WI38 (cell line): ENCODE results near the gene OBP2A.
A peak's percentile ranks its signal among the peaks of the same experiment; 100 is the strongest.

Source experiments
- H3K4me3 ChIP-seq: 2 replicates; pipeline ENCODE4 v1.5.1; 2011; ENCODE audit warnings: low read depth, mild to moderate bottlenecking, control low read depth, low read length
- TF ChIP-seq, protein P1 (sequence below): IDR thresholded peaks from 2 replicates; pipeline ENCODE4 v1.5.1; 2012; ENCODE audit warnings: low read depth, mild to moderate bottlenecking, control low read depth, low read length

The OBP2A gene

DNA sequence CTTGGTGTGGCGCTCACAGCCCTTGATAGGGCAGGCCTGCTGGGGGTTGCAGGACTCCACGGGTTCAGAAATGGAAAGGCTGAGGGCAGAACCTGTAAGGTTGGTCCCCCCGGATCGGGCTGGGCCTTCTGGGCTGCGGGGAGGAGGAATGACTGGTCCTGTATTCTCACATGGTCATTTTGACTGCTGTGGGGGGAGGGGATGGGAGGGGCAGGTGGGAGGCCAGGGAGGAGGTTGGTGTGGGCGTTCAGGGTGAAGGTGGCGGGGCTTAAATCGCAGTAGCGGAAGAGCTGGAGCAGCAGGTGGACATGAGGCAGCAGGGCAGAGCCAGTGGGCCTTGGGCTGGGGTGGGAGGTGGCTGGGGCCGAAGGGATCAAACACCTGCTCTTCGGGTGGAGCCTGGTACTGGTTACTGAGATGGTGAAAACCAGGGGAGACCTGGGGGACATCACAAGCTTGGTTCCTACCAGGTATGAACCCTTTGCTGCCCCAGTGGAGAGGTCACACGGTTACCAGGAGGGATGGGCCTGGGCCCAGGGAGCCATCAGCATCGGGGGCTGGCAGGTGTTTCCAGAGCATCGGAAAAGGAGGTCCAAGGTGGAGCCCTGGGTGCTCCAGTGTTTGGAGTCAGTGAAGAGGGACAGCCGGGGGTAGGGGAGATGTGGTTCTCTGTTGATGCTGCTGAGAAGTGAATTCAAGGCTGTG is 43.6 kb upstream of the OBP2A start:
- no peak overlapping the region for H3K4me3 ChIP-seq
- TF ChIP-seq, protein P1, sequence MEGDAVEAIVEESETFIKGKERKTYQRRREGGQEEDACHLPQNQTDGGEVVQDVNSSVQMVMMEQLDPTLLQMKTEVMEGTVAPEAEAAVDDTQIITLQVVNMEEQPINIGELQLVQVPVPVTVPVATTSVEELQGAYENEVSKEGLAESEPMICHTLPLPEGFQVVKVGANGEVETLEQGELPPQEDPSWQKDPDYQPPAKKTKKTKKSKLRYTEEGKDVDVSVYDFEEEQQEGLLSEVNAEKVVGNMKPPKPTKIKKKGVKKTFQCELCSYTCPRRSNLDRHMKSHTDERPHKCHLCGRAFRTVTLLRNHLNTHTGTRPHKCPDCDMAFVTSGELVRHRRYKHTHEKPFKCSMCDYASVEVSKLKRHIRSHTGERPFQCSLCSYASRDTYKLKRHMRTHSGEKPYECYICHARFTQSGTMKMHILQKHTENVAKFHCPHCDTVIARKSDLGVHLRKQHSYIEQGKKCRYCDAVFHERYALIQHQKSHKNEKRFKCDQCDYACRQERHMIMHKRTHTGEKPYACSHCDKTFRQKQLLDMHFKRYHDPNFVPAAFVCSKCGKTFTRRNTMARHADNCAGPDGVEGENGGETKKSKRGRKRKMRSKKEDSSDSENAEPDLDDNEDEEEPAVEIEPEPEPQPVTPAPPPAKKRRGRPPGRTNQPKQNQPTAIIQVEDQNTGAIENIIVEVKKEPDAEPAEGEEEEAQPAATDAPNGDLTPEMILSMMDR: no peak

DNA sequence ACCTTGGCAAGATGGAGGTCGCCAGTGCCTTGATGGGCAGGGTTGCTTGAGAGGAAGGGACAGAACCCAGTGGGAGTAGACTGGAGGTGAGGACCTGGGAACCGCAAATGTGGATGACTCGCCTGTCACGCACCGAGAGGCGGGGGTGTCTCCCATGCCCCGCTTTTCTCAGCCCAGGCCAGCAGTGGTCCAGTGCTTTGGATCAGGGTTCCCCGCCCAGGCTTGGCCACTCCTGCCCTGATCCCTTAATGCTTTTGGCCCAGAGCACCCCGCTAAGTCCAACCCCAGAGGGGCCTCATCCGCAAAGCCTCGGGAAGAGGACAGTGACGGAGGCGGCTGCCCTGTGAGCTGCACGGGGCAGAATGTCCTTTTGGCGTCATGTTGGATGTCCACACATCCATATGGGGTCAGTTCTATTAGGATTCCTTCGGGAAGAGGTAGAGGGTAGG is 43.0 kb upstream of the OBP2A start:
- TF ChIP-seq, protein P1: no peak
- no peak overlapping the region for H3K4me3 ChIP-seq

DNA sequence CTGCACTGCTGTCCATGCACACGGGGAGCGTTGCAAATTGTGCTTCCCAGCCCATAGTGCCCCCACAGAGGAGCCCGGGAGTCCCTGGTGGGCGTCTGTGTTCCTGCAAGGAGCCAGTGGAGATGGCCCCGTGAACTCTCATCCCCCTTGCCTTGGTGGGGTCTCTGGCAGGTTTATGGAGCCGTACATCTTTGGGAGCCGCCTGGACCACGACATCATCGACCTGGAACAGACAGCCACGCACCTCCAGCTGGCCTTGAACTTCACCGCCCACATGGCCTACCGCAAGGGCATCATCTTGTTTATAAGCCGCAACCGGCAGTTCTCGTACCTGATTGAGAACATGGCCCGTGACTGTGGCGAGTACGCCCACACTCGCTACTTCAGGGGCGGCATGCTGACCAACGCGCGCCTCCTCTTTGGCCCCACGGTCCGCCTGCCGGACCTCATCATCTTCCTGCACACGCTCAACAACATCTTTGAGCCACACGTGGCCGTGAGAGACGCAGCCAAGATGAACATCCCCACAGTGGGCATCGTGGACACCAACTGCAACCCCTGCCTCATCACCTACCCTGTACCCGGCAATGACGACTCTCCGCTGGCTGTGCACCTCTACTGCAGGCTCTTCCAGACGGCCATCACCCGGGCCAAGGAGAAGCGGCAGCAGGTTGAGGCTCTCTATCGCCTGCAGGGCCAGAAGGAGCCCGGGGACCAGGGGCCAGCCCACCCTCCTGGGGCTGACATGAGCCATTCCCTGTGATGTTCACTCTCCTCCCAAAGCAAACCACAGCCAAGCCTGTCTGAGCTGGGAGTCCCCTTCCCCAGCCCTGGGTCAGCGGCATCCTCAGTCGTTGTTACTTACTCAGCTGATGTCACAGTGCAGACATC is 42.3 kb upstream of the OBP2A start:
- H3K4me3 ChIP-seq: no peak overlapping the region
- TF ChIP-seq, protein P1: no peak

DNA sequence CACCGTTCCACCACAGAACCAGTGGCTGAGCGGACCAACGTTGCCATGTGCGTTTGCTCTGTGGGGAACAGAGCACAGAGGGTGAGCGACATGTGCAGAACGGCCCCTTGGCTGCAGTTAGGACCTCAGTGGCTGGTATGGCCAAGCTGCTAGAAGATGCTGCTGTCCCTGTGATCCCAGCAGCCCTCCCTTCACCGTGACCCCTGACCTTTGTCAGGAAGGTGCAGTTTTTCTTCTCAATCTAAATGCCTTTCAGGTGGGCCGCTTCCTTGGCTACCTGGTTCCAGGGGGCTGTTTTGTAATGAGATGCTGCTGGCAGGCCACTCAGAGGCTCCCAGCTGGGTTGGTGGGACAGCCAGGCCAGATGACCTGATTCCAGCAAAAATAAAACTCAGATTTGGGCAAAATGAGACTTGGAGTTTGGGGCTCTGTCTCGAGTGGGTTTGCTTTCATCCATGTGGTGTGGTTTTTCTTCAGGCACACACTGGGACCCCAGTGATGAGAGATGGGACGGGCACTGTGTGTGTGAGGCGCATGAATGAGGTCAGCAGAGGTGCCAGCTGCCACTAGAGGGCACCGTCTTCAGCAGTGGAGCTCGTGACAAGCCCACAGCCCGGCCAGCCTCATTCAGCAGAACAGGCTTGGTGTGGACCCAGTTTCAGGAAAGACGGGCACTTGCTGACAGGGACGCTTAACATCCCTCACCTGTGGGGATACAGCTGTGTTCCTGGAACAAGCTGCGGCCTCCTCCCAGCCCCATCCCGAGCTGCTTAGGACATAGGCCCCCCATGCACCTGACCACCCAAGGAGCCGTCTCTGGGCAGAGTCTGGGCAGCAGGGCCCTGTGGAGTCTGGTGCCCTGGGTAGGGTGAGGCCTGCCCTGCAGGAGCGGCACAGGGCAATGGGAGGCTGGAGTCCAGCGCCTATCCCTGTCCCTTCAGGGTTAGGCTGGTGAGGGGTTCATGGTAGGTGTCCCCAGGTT is 41.4 kb upstream of the OBP2A start:
- H3K4me3 ChIP-seq: no peak overlapping the region
- TF ChIP-seq, protein P1: peak; percentile 63

DNA sequence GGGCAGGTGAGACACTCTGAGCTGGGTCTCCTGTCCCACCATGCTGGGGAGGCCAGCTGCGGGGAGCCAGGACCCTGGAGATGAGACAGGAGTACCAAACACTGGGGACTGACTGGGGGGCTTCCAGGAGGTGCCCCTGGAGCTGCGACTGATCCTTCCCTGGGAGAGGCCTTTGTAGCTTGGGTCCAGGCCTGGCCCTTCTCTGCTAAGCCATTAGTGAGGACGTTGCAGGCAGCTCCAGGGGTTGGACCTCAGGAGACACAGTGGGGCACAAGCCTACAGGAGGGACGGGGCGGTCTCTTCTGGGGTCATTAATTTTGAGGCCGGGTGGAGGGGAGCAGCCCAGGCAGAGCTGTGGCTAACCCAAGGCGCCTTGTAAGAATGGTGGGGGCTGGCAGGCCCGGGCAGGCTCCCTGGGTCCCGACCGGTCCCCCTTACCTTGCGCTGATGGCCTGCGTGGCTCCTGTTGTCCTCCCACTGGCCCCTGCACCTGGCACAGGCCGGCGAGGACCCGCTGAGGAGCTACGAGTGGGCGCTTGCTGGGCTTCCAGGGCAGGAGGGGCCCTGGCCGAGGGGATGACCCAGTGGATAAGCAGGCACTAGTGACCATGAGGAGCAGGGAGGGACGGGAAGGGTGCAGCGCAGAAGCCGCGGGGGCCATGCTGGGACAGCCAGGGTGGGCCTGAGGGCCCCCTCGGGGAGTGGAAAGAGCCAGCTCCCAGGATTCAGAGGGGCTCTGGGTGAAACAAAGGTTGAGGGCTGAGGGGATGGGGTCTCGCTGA is 40.3 kb upstream of the OBP2A start:
- TF ChIP-seq, protein P1: no peak
- H3K4me3 ChIP-seq: no peak overlapping the region

DNA sequence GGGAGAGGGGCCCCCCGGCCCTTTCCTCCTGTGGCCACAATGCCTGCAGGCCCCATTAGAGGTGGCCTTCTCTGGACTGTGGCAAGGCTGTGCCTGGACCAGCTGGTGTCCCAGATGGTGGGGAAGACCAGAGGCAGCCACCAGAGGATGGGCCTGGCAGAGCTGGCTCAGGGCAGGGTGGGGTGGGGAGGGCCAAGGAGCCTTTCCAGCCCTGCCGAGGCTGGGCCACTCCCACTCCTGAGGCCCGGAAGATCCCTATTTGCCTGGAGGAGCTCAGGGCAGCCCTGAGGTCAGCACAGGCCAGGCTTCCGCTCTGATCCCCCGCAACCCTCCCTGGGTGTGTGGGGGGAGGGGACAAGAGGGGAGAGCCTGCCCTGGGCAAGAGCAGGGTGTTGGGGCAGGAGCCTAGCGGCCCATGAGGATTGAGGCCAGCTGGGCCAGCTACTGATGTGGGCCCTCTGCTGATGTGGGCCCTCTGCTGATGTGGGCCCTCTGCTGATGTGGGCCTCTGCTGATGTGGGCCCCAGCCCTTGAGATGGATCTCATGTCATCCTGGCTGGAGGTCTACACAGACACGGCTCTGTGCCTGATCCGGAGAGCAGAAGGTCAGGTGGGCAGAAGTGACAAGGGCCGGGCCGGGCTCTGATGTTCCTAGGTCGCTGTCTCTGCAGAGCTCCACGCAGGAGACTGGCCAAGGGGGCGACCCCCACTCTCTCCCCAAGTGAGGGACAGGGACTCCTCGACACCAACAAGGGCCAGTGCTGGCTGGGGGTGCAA is 39.4 kb upstream of the OBP2A start:
- no peak overlapping the region for H3K4me3 ChIP-seq
- TF ChIP-seq, protein P1: no peak
